Stimulated activated CD8-positive, alpha-beta memory T cell treated with anti-CD3 and anti-CD28 coated beads, Interleukin-12 subunit alpha, Interleukin-12 subunit beta, amount 100 ng/mL, for 4 hours (primary cell): ENCODE measurements around the gene COPZ1.
"Not testable (repeated sequence)": the region's sequence is repeated elsewhere in the genome, so short reads cannot be mapped to it uniquely, and the experiment has no call there.

Experiments used
- DNase-seq: peaks from one replicate; pipeline ENCODE4 v3.0.0-alpha.2; 2020; ENCODE audit warnings: low read depth

The COPZ1 gene

GRCh38 chr12:54324617-54325441, at the start of gene COPZ1:
Gene COPZ1, plus strand, starts transcription at chr12:54325131. Its CDS starts 33 bp downstream, at chr12:54325164.
- peak; percentile 81 for DNase-seq

- DNase-seq = no peak
Measured at GRCh38 chr12:54276368-54276767, 48.6 kb upstream of the COPZ1 start.

GRCh38 chr12:54277823-54278276, 47.1 kb upstream of the COPZ1 start:
- no peak for DNase-seq

- DNase-seq = no peak
Measured at GRCh38 chr12:54279227-54279631, 45.7 kb upstream of the COPZ1 start.

- DNase-seq = peak; percentile 99
Measured at GRCh38 chr12:54279632-54280467, 45.1 kb upstream of the COPZ1 start, which contains the start of gene CBX5. Gene CBX5, minus strand, starts transcription at chr12:54280122. Its CDS starts 22,472 bp downstream, at chr12:54257650.

GRCh38 chr12:54280468-54281260, 44.3 kb upstream of the COPZ1 start, which contains the start of gene HNRNPA1:
Gene HNRNPA1, plus strand, starts transcription at chr12:54280726. Its CDS starts 82 bp downstream, at chr12:54280808.
- DNase-seq = peak; percentile 82

GRCh38 chr12:54281261-54281638, 43.7 kb upstream of the COPZ1 start:
- not testable (repeated sequence) for DNase-seq

- DNase-seq = not testable (repeated sequence)
Measured at GRCh38 chr12:54281694-54282093, 43.2 kb upstream of the COPZ1 start.

GRCh38 chr12:54282949-54283593, 41.9 kb upstream of the COPZ1 start:
- DNase-seq = no peak

GRCh38 chr12:54284070-54284780, 40.7 kb upstream of the COPZ1 start:
- DNase-seq = not testable (repeated sequence)

- DNase-seq = no peak
Measured at GRCh38 chr12:54285150-54286041, 39.5 kb upstream of the COPZ1 start.

GRCh38 chr12:54286042-54287030, 38.6 kb upstream of the COPZ1 start:
- DNase-seq = no peak

- no peak for DNase-seq
Measured at GRCh38 chr12:54287261-54288157, 37.4 kb upstream of the COPZ1 start.

GRCh38 chr12:54292083-54292930, 32.6 kb upstream of the COPZ1 start:
- DNase-seq = no peak

GRCh38 chr12:54292931-54293241, 32.0 kb upstream of the COPZ1 start:
- DNase-seq = no peak

GRCh38 chr12:54294152-54294952, 30.6 kb upstream of the COPZ1 start:
- DNase-seq = no peak
